ENCODE results near the gene ZNF580.

ZNF580 gene

DNA sequence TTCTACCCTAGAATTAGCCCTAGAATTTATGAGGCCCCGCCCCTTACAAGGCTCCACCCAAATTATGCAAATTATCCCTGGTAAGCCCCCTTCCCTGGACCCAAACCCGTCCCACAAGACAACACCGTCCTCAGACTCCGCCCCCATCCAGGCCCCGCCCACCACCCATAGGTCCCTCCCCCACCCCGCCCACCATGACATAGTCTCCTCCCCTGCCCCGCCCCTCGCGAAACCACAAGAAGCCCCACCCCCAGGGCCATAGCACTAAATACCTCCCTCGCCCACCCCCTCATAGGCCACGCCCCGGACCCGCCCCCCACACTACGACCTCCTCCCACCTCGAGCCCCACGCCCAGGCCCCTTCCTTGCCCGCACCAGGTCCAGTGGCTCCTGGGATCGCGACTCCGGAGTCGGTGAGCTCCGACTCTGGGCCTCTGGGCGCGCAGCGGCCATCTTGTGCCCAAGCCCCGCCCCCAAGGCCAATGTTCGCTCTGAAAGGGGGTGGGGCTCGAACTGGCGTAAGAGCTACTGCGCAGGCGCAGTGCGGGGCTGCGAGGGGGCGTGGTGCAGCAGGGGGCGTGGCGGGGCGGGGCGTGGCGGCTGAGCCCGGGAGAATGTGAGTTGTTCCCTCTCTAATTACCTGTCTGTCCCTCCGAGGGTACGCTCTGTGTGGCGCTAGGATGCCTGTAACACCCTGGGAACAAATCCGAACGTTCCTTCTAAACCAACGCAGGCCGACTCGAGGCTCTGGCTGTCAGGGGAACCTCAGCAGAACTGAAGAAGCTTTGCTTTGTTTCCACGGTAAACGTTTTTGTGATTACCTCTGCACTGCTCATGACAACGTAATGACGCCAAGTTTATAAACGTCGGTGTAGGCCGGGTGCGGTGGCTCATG lies 16.4 kb upstream of the ZNF580 start, which contains the start of gene ZNF784:
Gene ZNF784, minus strand, starts transcription at position 458 of the 895 bp plus-strand sequence. Its CDS starts 5 bp downstream, at position 453.
- DNase-seq (ENCODE audit: low spot score): peak; percentile 94

DNA sequence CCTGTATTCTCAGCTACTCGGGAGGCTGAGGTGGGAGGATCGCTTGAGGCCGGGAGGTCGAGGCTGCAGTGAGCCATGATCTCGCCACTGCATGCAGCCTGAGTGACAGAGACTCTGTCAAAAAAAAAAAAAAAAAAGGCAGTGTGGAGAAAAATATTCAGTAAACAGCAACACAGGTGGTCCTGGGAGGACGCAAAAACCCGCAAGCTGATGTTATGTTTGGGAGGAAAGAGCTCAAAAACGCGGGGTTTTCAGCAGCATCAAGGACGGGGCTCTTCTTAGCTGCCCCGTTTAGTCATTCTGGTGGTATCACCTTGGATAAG lies 15.8 kb upstream of the ZNF580 start:
- no peak for DNase-seq (ENCODE audit: low spot score)

GRCh38 chr19:55626350-55626749 lies 14.5 kb upstream of the ZNF580 start:
- DNase-seq (ENCODE audit: low spot score): no peak

DNA sequence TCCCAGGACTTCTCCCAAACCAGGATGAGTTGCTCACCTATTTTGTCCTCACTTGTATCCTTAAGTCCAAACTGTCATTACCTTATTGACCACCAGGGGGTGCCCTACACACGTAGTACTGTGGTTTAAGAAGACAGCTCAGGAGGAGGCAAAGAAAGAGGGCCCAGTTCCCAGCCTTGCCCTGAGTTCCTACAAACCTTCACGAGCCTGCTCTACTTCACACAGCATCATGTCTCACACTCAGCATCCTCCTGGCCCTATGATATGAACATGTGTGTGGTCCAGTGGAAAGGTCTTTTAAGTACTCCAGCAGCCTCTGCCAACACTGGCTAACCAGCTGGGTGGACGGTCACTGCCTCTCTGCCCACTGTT lies 8.4 kb upstream of the ZNF580 start:
- DNase-seq (ENCODE audit: low spot score): peak; percentile 96

DNA sequence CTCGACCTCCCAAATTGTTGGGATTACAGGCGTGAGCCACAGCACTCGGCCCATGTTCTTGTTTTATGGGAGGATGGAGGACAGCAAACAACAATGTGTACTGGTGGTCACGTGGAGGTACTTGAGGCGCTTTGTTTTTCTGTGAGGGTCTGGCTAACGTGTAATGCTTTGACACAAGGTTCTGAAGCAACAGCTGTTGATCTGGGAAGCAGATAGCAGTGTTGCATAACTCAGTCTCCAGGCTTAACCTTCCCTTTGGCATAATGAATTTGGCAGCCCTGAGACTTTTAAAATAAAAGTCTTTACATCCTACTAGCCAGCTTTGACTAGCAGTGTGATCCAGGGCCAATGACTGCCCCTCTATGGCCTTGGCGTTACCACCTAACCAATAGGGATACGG lies 6.9 kb upstream of the ZNF580 start:
- no peak for DNase-seq (ENCODE audit: low spot score)

- DNase-seq (ENCODE audit: low spot score): no peak
These were observed 5.5 kb upstream of the ZNF580 start for GRCh38 chr19:55635334-55635717.

DNA sequence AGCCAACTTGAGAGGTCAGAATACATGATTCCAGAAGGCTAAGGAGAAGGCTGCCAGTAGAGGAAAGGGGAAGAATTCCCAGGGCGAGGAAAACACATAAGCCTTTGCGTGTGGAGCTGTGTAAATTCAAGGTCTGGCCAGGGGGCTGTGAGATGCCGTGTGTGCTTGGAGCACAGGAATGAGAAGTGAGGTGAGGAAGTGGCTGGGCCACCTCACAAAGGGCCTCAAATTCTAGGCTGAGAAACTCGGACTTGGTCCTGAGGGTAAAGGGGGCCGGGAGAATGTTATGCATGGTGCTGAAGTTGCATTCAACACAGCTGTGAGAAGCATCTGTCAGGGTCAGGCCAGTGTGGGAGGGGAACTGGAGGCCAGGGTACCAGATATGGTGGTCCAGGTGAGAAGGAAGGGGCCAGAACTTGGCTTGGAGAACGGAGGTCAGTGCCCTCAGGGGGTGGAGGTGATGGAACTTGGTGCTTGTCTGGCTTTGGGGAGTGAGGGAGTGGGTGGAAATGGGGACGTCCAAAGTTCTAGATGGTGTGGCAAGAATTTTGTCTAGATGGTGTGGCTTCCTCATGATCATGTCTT lies 4.9 kb upstream of the ZNF580 start:
- no peak for DNase-seq (ENCODE audit: low spot score)

GRCh38 chr19:55636723-55637122 lies 4.1 kb upstream of the ZNF580 start:
- no peak for DNase-seq (ENCODE audit: low spot score)

GRCh38 chr19:55637534-55637933 lies 3.3 kb upstream of the ZNF580 start:
- no peak for DNase-seq (ENCODE audit: low spot score)

DNA sequence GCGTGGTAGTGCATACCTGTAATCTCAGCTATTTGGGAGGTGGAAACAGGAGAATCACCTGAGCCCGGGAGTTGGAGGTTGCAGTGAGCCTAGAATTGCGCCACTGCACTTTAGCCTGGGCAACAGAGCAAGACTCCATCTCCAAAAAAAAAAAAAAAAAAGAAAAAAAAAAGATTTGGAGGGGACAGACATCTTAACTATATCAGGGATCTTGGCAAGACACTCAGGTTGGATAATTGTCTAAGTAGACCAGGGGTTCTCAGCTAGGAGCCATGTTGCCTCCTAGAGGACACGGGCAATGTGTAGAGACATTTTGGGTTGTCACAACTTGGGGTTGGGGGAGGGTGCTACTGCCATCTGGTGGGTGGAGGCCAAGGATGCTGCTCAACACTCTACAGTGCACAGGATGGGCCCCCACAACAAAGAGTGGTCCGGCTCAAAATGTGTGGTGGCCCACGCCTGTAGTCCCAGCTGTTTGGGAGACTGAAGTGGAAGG lies 1.9 kb upstream of the ZNF580 start:
- DNase-seq (ENCODE audit: low spot score): peak; percentile 94

DNA sequence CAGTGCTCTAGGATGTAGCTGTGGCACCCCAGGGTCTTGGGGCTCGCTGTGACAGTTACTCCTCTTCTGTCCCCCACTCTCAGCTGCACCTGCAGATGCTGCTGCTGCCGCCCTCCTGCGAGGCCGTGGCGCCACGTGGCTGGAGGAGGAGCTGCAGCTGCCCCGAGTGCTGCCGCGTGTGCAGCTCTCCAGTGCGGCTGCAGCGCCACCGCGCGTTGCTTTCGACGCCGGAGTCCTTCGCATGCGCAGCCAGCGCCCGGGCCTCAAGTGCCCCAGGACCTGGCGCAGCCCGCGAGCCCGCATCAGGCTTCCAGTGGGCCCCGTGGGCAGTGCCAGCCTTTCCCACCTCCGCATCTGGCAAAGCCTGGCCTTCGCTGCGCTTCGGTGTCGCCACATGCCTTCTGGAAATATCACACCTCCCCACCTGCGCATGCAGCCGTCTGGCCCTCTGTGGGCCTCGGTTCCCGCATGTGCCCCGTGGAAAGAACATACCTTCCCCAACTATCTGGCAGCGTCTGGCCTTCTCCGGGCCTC lies 692 bp upstream of the ZNF580 start:
- peak; percentile 79 for DNase-seq (ENCODE audit: low spot score)

GRCh38 chr19:55641426-55642152 lies 787 bp downstream of the ZNF580 start:
- peak; percentile 55 for DNase-seq (ENCODE audit: low spot score)

DNA sequence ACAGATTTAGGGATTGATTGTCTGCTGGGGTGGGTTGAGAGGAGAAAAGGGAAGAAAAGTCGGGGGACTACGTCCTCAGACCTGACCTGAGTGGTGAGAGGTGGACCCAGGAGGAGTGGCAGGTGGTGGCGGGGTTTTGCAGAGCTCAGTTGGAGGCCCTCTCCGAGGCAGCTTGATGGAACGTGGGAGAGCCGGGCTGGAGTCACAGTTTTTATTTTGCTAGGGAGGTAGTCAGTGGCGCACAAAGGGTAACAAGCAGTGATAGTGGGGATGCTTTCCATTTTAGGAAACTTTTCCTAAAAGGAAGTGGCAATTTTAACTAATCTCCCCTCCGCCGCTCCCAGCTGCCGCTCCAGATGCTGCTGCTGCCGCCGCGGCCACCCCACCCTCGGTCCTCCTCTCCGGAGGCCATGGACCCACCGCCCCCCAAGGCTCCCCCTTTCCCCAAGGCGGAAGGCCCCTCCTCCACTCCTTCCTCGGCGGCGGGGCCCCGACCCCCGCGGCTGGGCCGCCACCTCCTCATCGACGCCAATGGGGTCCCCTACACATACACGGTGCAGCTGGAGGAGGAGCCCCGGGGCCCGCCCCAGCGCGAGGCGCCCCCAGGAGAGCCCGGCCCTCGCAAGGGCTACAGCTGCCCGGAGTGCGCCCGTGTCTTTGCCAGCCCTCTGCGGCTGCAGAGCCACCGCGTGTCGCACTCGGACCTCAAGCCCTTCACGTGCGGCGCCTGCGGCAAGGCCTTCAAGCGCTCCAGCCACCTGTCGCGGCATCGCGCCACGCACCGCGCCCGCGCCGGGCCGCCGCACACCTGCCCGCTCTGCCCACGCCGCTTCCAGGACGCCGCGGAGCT lies 1.6 kb downstream of the ZNF580 start:
- peak; percentile 68 for DNase-seq (ENCODE audit: low spot score)

DNA sequence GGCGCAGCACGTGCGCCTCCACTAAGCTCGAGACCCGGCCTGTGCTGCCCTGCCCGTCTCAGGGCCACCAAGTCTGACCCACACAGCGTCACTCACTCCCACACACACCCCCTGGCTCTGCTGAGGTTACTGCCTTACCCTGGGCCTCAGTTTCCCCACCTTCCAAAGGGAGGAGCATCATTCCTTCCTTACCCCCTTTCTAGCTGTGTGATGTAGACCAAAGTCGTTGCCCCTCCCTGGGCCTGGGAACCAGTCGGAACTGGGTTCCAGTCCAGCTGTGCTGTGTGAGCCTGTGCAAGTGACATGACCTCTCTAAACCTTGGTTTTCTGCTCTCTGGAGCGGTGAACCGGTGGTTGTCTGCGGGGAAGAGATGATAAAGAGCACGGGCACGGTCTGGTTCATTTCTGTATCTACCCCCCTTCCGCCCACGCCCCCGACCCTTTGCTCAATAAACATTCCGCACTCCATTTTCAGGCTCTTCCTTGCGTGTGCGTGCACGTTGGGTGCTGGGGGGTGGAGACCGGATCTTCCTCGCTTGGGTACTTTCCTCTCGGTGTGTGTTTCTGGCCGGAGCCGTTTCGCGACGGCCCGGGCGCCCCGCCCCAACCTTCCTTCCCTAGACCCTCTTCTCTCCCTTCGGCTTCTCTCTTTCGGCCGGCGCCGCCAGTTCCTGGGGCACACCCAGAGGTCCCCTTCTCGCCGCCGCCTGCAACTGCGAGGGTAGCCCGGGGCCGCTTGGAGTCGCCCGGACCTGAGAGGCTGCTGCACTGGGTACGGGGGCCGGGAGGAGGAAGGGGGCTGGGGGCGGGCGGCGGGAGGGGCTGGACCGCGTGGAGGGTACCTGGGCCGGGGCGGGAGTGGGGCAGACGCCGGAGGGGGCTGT lies 2.4 kb downstream of the ZNF580 start, which contains the start of gene ZNF581:
Gene ZNF581, plus strand, starts transcription at position 647 of the 884 bp plus-strand sequence. CDS start 923 bp downstream, outside the sequence.
- peak; percentile 87 for DNase-seq (ENCODE audit: low spot score)

- no peak for DNase-seq (ENCODE audit: low spot score)
These were observed 3.0 kb downstream of the ZNF580 start for GRCh38 chr19:55643887-55644176.

DNA sequence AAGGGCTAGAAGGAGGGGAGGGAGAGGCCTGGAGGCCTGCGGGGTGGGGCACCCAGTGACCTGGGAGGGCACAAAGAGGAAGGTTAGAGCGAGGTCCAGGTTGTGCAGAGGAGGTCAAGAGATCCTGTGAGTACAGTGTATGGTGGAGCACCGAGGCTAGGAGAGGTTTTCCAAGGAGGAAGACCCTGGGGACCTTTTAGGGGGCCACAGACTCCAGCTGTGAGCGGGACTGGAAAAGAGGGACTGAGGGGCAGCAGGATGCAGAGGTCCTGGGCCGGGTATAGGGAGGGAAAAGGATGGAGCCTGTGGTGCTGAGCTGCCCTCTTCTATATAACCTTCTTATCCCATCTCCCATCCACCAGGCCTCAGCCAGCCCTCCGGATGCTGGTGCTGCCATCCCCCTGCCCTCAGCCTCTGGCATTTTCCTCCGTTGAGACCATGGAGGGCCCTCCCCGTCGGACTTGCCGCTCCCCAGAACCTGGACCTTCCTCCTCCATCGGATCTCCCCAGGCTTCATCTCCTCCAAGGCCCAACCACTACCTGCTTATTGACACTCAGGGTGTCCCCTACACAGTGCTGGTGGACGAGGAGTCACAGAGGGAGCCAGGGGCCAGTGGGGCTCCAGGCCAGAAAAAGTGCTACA lies 3.5 kb downstream of the ZNF580 start:
- no peak for DNase-seq (ENCODE audit: low spot score)

DNA sequence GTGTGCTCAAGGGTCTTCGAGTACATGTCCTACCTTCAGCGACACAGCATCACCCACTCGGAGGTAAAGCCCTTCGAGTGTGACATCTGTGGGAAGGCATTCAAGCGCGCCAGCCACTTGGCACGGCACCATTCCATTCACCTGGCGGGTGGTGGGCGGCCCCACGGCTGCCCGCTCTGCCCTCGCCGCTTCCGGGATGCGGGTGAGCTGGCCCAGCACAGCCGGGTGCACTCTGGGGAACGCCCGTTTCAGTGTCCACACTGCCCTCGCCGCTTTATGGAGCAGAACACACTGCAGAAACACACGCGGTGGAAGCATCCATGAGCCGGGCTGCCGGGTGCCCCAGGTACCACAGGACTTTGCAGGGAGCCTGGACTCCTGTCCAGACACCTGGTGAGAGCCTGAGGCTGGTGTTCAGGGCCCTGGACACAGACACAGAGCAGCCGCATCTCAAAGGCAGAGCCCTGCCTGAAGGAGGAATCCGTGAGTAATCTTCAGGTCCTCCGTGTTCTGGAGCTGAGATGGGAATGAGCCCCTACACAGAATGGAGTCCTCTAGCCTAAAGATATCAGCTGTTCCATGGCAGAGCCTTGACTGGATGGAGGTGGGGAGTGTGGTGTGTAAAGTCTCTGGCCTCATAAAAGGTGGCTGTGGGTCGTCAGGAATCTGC lies 4.2 kb downstream of the ZNF580 start:
- no peak for DNase-seq (ENCODE audit: low spot score)

DNA sequence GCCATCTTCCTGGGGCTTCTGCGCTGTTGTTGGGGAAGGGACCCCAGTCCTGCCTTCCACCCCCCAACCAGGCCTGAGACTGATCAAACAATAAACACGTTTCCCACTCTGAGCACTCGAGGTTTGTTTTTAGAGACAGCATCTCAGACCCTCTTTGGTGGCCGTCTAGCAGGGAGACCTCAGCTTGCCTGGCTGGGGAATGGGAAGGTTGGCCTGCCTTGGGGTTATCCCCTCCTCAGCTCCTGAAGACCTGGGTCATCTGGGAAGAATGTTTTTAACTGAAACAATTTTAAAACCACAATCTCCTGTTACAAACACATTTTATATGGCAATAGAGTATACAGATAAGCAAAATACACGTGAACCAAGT lies 4.7 kb downstream of the ZNF580 start:
- no peak for DNase-seq (ENCODE audit: low spot score)

DNA sequence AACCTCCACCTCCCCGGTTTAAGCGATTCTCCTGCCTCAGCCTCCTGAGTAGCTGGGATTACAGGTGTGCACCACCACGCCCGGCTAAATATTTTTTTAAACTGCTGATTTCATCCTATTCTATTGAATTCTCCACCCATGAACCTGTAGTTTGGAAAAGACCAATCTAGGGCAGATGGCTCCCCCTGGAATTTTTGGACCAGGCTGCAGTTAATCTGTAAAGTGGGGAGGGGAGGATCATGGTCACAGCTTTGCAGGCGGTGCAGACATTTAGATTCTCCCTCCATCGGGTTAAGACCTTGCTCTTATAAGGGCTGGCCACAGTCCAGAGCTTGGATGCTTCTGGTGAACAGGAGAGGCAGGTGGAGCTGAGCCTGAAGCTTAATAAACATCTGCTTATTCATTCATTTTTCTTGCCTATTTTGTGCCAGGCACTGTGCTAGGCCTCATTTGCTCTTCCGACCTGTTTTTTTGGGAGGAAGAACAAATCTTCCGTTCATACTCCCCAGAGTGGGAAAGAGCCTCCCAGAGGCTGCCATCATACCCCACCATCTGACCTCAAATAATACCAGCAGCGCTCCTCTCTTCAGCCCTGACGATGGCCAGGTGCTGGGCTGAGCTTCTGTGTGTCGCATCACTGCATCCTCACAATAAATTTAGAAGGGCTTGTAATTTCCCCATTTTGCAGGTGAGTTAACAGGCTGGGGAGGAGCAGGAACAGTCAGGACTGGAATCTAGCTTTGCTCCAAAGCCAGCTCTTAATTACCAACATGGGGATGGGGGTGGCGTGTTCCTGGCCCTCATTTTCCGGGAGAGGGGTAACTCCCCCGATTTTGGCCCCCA lies 6.3 kb downstream of the ZNF580 start:
- peak; percentile 88 for DNase-seq (ENCODE audit: low spot score)
